Measurements from ENCODE around the gene UNC5C. TPM values are rescaled to one million over a fixed set of nuclear protein-coding genes. Genes with fewer than 3 reads are reported as not detected.

UNC5C gene
- total and polyA plus RNA-seq, 9 donors = 0.45 to 1.3 (median 0.80) TPM

DNA sequence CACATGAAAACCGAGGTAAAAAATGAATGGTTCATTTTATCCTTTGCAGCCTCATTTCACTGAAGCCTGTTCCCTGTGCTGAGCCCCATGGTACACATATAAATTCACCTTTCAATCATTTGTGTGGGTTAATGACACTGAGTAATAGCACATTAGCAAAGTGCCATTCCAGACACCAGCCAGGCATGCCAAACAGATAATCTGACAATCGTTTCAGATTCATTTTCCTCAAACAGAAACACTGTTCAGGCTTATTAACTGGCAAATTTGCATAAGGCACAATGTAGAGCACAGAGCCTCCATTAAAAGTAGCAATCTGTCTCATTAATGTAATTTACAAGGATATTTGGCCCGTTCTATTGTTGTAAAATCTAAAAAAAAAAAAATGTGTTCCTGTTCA lies 76.2 kb downstream of the UNC5C start:
- Histone ChIP-seq H3K4me1 (ENCODE audit: control insufficient read depth, insufficient read depth, low read length) (no peaks in the 10 kb centered on the region), H3K36me3 (ENCODE audit: control insufficient read depth, insufficient read depth, low read length) (no peaks in the 10 kb centered on the region), H3K4me3 (ENCODE audit: low read length) (no peak overlapping the region), H3K27ac (ENCODE audit: low read length) (no peak overlapping the region), H3K27me3 (ENCODE audit: control insufficient read depth, insufficient read depth, low read length) (no peaks in the 10 kb centered on the region), H3K9me3 (replicated peaks; ENCODE audit: control insufficient read depth, low read depth, low read length) (no peaks in the 10 kb centered on the region)
- WGBS (ENCODE audit: insufficient coverage) = no CpG with 5 or more reads among the region's 3 CpGs
- no peak for DNase-seq

DNA sequence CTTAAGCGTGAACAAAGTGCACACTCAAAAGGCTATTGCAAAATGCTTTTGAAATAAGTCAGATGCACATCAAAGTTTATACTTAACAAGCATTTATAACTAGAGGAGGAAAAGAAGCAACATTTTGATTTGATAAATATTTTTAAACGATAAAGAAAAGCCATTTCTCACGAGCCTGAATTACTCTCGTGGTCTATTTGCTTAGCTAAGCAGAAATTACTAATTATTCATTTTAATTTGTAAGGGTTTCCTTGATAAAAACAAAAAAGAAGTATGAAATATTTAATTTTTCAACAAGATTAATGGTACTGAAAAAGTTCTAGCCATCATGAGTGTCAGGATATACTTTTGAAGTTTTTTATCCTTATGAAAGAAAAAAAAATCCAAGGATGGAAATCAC lies 78.2 kb downstream of the UNC5C start:
- no peaks in the 10 kb centered on the region for H3K36me3 ChIP-seq (ENCODE audit: control insufficient read depth, insufficient read depth, low read length)
- DNase-seq = no peak
- H3K9me3 ChIP-seq (replicated peaks; ENCODE audit: control insufficient read depth, low read depth, low read length) = no peaks in the 10 kb centered on the region
- no peaks in the 10 kb centered on the region for H3K4me1 ChIP-seq (ENCODE audit: control insufficient read depth, insufficient read depth, low read length)
- no CpG with 5 or more reads among the region's 4 CpGs for WGBS (ENCODE audit: insufficient coverage)
- no peak overlapping the region for H3K27ac ChIP-seq (ENCODE audit: low read length)
- H3K4me3 ChIP-seq (ENCODE audit: low read length) = no peak overlapping the region
- no peaks in the 10 kb centered on the region for H3K27me3 ChIP-seq (ENCODE audit: control insufficient read depth, insufficient read depth, low read length)

DNA sequence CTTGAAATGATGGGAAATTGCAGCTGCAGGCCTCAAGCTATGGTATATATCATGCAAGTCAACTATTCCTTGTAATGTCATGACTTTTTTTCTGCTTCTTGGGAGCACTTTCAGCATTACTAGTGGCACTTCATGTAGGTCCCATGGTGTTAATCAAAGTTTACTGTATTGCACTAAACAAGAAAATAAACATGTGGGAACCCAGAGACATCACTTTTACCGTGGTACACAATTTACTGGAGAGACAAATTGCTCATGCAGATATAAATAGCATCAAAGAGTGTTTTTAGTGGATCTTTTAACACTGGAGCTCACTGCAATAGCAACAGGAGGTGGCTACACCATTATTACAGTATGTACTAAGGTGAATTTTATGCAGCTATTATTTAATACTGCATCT lies 79.2 kb downstream of the UNC5C start:
- Histone ChIP-seq H3K36me3 (ENCODE audit: control insufficient read depth, insufficient read depth, low read length) (no peaks in the 10 kb centered on the region), H3K27me3 (ENCODE audit: control insufficient read depth, insufficient read depth, low read length) (no peaks in the 10 kb centered on the region), H3K27ac (ENCODE audit: low read length) (no peak overlapping the region), H3K4me3 (ENCODE audit: low read length) (no peak overlapping the region), H3K4me1 (ENCODE audit: control insufficient read depth, insufficient read depth, low read length) (no peaks in the 10 kb centered on the region), H3K9me3 (replicated peaks; ENCODE audit: control insufficient read depth, low read depth, low read length) (no peaks in the 10 kb centered on the region)
- DNase-seq = no peak
- WGBS (ENCODE audit: insufficient coverage) = no CpG with 5 or more reads among the region's 1 CpG

DNA sequence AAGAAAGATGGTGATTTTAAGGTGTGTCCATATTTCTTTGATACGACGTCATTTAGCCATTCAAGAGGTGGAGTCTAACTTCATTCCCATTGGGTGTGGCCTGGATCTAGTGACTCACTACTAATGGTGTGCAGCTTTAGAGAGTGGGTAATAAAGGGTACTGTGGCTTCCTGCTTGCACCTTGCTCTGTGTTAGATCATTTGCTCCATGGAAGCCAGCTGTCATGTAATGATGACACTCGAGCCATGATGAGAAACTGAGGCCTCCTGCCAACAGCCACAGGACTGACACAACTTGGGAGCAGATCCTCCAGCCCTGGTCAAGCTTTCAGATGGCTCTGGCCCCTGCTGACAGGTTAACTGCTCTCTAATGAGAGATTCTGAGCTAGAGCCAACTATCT lies 82.0 kb downstream of the UNC5C start:
- Histone ChIP-seq H3K27ac (ENCODE audit: low read length) (no peak overlapping the region), H3K4me3 (ENCODE audit: low read length) (no peak overlapping the region), H3K9me3 (replicated peaks; ENCODE audit: control insufficient read depth, low read depth, low read length) (no peaks in the 10 kb centered on the region), H3K4me1 (ENCODE audit: control insufficient read depth, insufficient read depth, low read length) (no peaks in the 10 kb centered on the region), H3K27me3 (ENCODE audit: control insufficient read depth, insufficient read depth, low read length) (no peaks in the 10 kb centered on the region), H3K36me3 (ENCODE audit: control insufficient read depth, insufficient read depth, low read length) (no peaks in the 10 kb centered on the region)
- WGBS (ENCODE audit: insufficient coverage) = 55% methylated on average over 1 of the region's 3 CpGs
- DNase-seq = no peak

DNA sequence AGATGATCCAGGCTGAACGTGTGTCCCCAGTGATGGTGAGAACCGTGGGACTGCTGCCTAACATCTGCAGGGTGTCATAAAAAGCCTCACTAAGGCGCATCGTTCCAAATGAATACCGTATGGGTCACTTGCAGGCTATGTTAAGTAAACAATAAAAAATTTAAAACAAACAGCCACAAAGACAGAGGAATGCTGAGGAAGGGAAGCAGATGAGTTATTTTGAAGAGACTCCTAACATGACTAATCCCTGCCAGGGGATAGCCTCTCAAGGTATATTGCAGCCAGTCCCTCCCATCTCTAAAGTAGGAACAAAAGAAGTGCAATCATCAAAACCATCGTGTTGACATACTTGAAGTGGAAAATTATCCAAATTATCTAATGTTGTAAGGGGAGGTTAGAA lies 83.8 kb downstream of the UNC5C start:
- no peak overlapping the region for H3K27ac ChIP-seq (ENCODE audit: low read length)
- no peaks in the 10 kb centered on the region for H3K36me3 ChIP-seq (ENCODE audit: control insufficient read depth, insufficient read depth, low read length)
- no peaks in the 10 kb centered on the region for H3K27me3 ChIP-seq (ENCODE audit: control insufficient read depth, insufficient read depth, low read length)
- H3K9me3 ChIP-seq (replicated peaks; ENCODE audit: control insufficient read depth, low read depth, low read length) = no peaks in the 10 kb centered on the region
- H3K4me1 ChIP-seq (ENCODE audit: control insufficient read depth, insufficient read depth, low read length) = no peaks in the 10 kb centered on the region
- WGBS (ENCODE audit: insufficient coverage) = 27% methylated on average over 2 of the region's 6 CpGs
- no peak overlapping the region for H3K4me3 ChIP-seq (ENCODE audit: low read length)
- peak; percentile 39 for DNase-seq

DNA sequence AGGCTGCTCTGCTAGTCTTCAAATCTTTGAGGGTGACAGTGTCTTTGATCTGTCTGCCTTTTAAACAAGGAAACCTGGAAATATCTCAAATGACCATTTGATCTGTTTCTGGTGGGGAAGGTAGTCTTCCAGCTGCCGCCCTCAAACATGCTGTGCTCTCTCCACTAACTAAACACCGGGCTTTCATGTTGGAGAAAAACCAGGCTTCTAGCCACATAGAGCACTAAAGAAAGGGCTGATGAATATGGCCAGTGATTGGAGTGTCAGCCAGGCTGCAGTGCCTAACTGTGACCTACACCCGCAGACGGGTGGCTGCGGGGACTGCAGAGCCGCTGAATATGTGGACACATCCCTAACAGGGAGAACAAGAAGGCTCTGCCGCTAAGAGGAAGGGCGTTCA lies 85.9 kb downstream of the UNC5C start:
- H3K27ac ChIP-seq (ENCODE audit: low read length) = no peak overlapping the region
- no peaks in the 10 kb centered on the region for H3K4me1 ChIP-seq (ENCODE audit: control insufficient read depth, insufficient read depth, low read length)
- no peak overlapping the region for H3K4me3 ChIP-seq (ENCODE audit: low read length)
- DNase-seq = no peak
- H3K9me3 ChIP-seq (replicated peaks; ENCODE audit: control insufficient read depth, low read depth, low read length) = no peaks in the 10 kb centered on the region
- WGBS (ENCODE audit: insufficient coverage) = 36% methylated on average over 6 of the region's 8 CpGs
- H3K36me3 ChIP-seq (ENCODE audit: control insufficient read depth, insufficient read depth, low read length) = no peaks in the 10 kb centered on the region
- no peaks in the 10 kb centered on the region for H3K27me3 ChIP-seq (ENCODE audit: control insufficient read depth, insufficient read depth, low read length)

DNA sequence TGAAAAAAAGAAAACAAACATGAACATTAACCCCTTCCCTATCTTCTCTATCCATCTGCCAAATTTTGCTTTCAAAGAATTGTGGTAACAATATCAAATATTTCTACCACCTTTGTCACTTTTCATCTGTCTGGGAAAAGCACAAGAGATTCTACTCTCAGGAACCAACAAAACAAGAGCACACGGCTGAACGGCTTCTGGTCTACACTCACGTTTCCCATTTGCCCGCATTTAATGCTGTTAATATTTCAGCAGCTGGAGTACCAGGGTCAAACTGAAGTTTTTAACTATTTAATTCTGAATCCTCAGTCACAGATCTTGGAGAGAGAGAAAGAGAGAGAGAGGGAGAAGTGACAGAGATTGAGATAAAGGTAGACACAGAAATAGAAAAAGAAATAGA lies 91.4 kb downstream of the UNC5C start:
- no CpG with 5 or more reads among the region's 4 CpGs for WGBS (ENCODE audit: insufficient coverage)
- Histone ChIP-seq H3K27ac (ENCODE audit: low read length) (no peak overlapping the region), H3K36me3 (ENCODE audit: control insufficient read depth, insufficient read depth, low read length) (no peaks in the 10 kb centered on the region), H3K9me3 (replicated peaks; ENCODE audit: control insufficient read depth, low read depth, low read length) (no peaks in the 10 kb centered on the region), H3K27me3 (ENCODE audit: control insufficient read depth, insufficient read depth, low read length) (no peaks in the 10 kb centered on the region), H3K4me3 (ENCODE audit: low read length) (no peak overlapping the region), H3K4me1 (ENCODE audit: control insufficient read depth, insufficient read depth, low read length) (no peaks in the 10 kb centered on the region)
- no peak for DNase-seq

DNA sequence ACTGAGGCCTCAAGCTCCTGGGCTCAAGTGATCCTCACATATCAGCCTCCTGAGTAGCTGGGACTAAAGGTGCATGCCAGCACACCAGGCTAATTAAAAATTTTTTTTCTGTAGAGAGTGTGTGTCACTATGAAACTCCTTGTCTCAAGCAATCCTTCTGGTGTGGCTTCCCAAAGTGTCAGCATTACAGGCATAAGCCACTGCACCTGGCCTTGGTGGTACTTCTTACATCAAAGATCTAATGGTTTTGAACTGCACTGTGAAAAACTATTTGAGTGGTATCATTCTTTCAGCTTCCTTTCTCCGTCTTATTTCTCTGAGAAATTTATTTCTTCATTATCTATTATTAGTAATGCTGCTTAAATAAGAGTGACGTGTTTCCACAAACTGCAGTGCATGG lies 98.5 kb downstream of the UNC5C start:
- Histone ChIP-seq H3K4me3 (ENCODE audit: low read length) (no peak overlapping the region), H3K27me3 (ENCODE audit: control insufficient read depth, insufficient read depth, low read length) (no peaks in the 10 kb centered on the region), H3K36me3 (ENCODE audit: control insufficient read depth, insufficient read depth, low read length) (no peaks in the 10 kb centered on the region), H3K9me3 (replicated peaks; ENCODE audit: control insufficient read depth, low read depth, low read length) (no peaks in the 10 kb centered on the region), H3K27ac (ENCODE audit: low read length) (no peak overlapping the region), H3K4me1 (ENCODE audit: control insufficient read depth, insufficient read depth, low read length) (no peaks in the 10 kb centered on the region)
- no CpG with 5 or more reads among the region's 2 CpGs for WGBS (ENCODE audit: insufficient coverage)
- DNase-seq = no peak

DNA sequence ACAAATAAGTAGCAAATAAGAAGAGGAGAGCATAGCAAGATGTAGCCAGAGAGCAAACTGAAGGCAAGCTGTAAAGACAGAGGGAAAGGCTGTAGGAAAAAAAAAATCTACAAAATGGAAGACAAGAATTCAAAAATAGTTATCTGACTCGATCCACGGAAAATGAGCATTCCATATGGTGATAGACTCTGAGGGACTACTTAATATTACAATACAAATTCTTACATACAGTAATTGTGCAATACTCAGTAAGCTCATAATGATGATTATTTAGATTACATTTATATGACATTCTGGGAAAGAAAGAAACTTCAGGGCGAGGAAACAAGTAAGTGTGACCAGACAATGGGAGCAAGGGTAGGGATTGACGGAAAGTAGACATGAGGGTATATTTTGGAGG lies 102.6 kb downstream of the UNC5C start:
- no peaks in the 10 kb centered on the region for H3K36me3 ChIP-seq (ENCODE audit: control insufficient read depth, insufficient read depth, low read length)
- WGBS (ENCODE audit: insufficient coverage) = 92% methylated on average over 2 of the region's 4 CpGs

DNA sequence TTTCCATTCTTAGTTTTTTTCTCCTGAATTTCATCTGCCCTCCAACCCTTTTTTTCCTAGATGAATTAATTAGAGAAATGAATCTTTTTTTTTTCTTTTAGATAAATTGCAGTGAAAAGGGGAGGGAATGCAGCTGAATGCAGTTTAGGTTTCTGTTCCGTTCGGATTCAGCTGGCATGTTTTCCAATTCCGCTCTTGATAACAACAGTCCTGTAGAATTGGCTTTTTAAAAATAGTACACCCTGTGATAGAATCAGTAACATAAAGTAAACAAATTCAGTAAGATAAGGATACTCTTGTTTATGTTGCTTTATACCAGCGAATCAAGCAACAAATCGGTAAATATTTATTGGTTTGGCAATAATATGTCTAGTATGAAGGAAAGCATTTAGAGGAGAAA lies 103.5 kb downstream of the UNC5C start:
- H3K4me3 ChIP-seq (ENCODE audit: low read length) = no peak overlapping the region
- WGBS (ENCODE audit: insufficient coverage) = 89% methylated on average over 2 of the region's 5 CpGs

More for the DNA sequence above, 102.6 kb downstream of the UNC5C start:
- no peak for DNase-seq
- H3K27ac ChIP-seq (ENCODE audit: low read length) = no peak overlapping the region
- H3K27me3 ChIP-seq (ENCODE audit: control insufficient read depth, insufficient read depth, low read length) = no peaks in the 10 kb centered on the region
- no peaks in the 10 kb centered on the region for H3K4me1 ChIP-seq (ENCODE audit: control insufficient read depth, insufficient read depth, low read length)
- no peaks in the 10 kb centered on the region for H3K9me3 ChIP-seq (replicated peaks; ENCODE audit: control insufficient read depth, low read depth, low read length)
- H3K4me3 ChIP-seq (ENCODE audit: low read length) = no peak overlapping the region

DNA sequence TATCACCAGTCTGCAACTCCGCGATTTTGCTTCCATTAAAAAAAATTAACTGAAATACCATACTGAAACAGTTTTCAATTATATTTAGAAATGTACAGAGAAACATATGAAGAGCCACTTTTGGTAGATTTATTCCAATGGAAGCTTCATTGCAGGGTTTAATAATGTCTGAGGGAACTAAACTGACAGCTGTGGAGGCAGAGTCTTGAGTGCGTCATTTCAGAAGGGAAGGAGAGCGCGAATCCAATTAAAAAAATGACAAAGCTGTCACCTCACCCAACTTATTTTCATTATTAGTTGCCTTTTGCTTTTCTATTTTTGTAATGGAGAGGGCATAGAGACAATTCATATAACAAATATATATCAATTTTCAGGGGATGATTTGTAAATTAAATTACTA lies 104.0 kb downstream of the UNC5C start:
- Histone ChIP-seq H3K27ac (ENCODE audit: low read length) (no peak overlapping the region), H3K27me3 (ENCODE audit: control insufficient read depth, insufficient read depth, low read length) (no peaks in the 10 kb centered on the region), H3K9me3 (replicated peaks; ENCODE audit: control insufficient read depth, low read depth, low read length) (no peaks in the 10 kb centered on the region), H3K4me1 (ENCODE audit: control insufficient read depth, insufficient read depth, low read length) (no peaks in the 10 kb centered on the region), H3K36me3 (ENCODE audit: control insufficient read depth, insufficient read depth, low read length) (no peaks in the 10 kb centered on the region), H3K4me3 (ENCODE audit: low read length) (no peak overlapping the region)
- no CpG with 5 or more reads among the region's 5 CpGs for WGBS (ENCODE audit: insufficient coverage)
- DNase-seq = no peak

More for the DNA sequence above, 103.5 kb downstream of the UNC5C start:
- H3K9me3 ChIP-seq (replicated peaks; ENCODE audit: control insufficient read depth, low read depth, low read length) = no peaks in the 10 kb centered on the region
- H3K4me1 ChIP-seq (ENCODE audit: control insufficient read depth, insufficient read depth, low read length) = no peaks in the 10 kb centered on the region
- H3K27me3 ChIP-seq (ENCODE audit: control insufficient read depth, insufficient read depth, low read length) = no peaks in the 10 kb centered on the region
- no peak overlapping the region for H3K27ac ChIP-seq (ENCODE audit: low read length)
- no peak for DNase-seq
- H3K36me3 ChIP-seq (ENCODE audit: control insufficient read depth, insufficient read depth, low read length) = no peaks in the 10 kb centered on the region

All from muscle of leg (tissue), 11 donors.